GM18909 (cell line): ENCODE measurements around the gene FN3K.
"Not testable (repeated sequence)": the region's sequence is repeated elsewhere in the genome, so short reads cannot be mapped to it uniquely, and the experiment has no call there.

Experiments
- ATAC-seq: cut with Tn5 transposase; IDR thresholded peaks from one replicate; pipeline ENCODE4 v1.9.1; 2021; ENCODE audit warnings: mild to moderate bottlenecking; ENCODE audit not compliant: unreplicated experiment, poor library complexity

FN3K gene

GRCh38 chr17:82732118-82732743, 3.2 kb upstream of the FN3K start:
- ATAC-seq: no peak

- ATAC-seq: no peak
Observed at GRCh38 chr17:82736511-82737185, 1.2 kb downstream of the FN3K start.

GRCh38 chr17:82737967-82738877, 2.8 kb downstream of the FN3K start:
- no peak for ATAC-seq

GRCh38 chr17:82740906-82741759, 5.7 kb downstream of the FN3K start:
- ATAC-seq: no peak

GRCh38 chr17:82743344-82744219, 8.2 kb downstream of the FN3K start:
- no peak for ATAC-seq

- ATAC-seq: not testable (repeated sequence)
Observed at GRCh38 chr17:82744736-82745135, 9.3 kb downstream of the FN3K start.

- no peak for ATAC-seq
Observed at GRCh38 chr17:82745524-82745923, 10.1 kb downstream of the FN3K start.

- no peak for ATAC-seq
Observed at GRCh38 chr17:82748756-82749155, 13.3 kb downstream of the FN3K start.

GRCh38 chr17:82750241-82750908, 15.0 kb downstream of the FN3K start:
- ATAC-seq: no peak

GRCh38 chr17:82751171-82751570, 15.8 kb downstream of the FN3K start:
- no peak for ATAC-seq

- peak; percentile 80 for ATAC-seq
Observed at GRCh38 chr17:82751571-82752370, 16.4 kb downstream of the FN3K start, which contains the start of gene TBCD. TBCD (plus strand) TSS chr17:82752065; CDS start chr17:82752194, 129 bp downstream.

GRCh38 chr17:82752371-82753200, 17.2 kb downstream of the FN3K start:
- no peak for ATAC-seq

- ATAC-seq: no peak
Observed at GRCh38 chr17:82753201-82753464, 17.7 kb downstream of the FN3K start.

GRCh38 chr17:82754297-82755208, 19.1 kb downstream of the FN3K start:
- no peak for ATAC-seq

GRCh38 chr17:82756166-82756565, 20.8 kb downstream of the FN3K start:
- ATAC-seq: no peak

- no peak for ATAC-seq
Observed at GRCh38 chr17:82765371-82765770, 30.0 kb downstream of the FN3K start.
